Fibroblast of pulmonary artery (primary cell): ENCODE data around the gene FOXK2.

Source experiments
- DNase-seq: peaks from one replicate; pipeline ENCODE4 v3.0.0-alpha.2; 2010; ENCODE audit warnings: low read depth
- H3K4me3 ChIP-seq: replicated peaks from 2 replicates; pipeline ENCODE4 v1.5.1; 2011; ENCODE audit warnings: low read depth, mild to moderate bottlenecking, control low read depth, low read length, moderate library complexity
- CTCF ChIP-seq: IDR thresholded peaks from 2 replicates; pipeline ENCODE4 v1.5.1; 2011; ENCODE audit warnings: mild to moderate bottlenecking, control low read depth, low read length, inconsistent platforms; ENCODE audit errors: missing control alignments

FOXK2 gene

GRCh38 chr17:82518826-82519810, at the start of gene FOXK2:
Gene FOXK2 (plus strand): TSS chr17:82519732. CDS start chr17:82519889, 157 bp downstream.
- peak; percentile 96 for DNase-seq
- no peak for TF ChIP-seq CTCF
- H3K4me3 ChIP-seq, result peak within 1 kb of the TSS; percentile 78

- no peak overlapping the region for H3K4me3 ChIP-seq
- TF ChIP-seq CTCF, result no peak
- no peak for DNase-seq
Observed at GRCh38 chr17:82470065-82470464, 49.5 kb upstream of the FOXK2 start.

- TF ChIP-seq CTCF, result no peak
- H3K4me3 ChIP-seq, result no peak overlapping the region
- DNase-seq, result no peak
Observed at GRCh38 chr17:82474223-82475010, 45.1 kb upstream of the FOXK2 start.

- DNase-seq, result peak; percentile 22
- TF ChIP-seq CTCF, result no peak
- H3K4me3 ChIP-seq, result no peak overlapping the region
Observed at GRCh38 chr17:82475458-82475857, 44.1 kb upstream of the FOXK2 start.

- no peak for TF ChIP-seq CTCF
- H3K4me3 ChIP-seq, result no peak overlapping the region
- DNase-seq, result no peak
Observed at GRCh38 chr17:82477934-82478333, 41.6 kb upstream of the FOXK2 start.

- no peak for DNase-seq
- H3K4me3 ChIP-seq, result no peak overlapping the region
- TF ChIP-seq CTCF, result no peak
Observed at GRCh38 chr17:82479602-82480001, 39.9 kb upstream of the FOXK2 start.
